H1 (cell line): ENCODE measurements around the gene RARRES1. TPM values are rescaled to one million over a fixed set of nuclear protein-coding genes. Genes with fewer than 3 reads are reported as not detected.

Source experiments
- CTCF ChIA-PET: fragments of 300-600 bp; sonication (Branson Sonifier 250); formaldehyde crosslinking; loops from one replicate; lab custom pipeline; 2021; ENCODE audit not compliant: partially characterized antibody; lab: Charles Lee
- POLR2A ChIA-PET: fragments of 300-600 bp; sonication (Branson Sonifier 250); formaldehyde crosslinking; loops from one replicate; lab custom pipeline; 2021; ENCODE audit warnings: inconsistent platforms; ENCODE audit not compliant: partially characterized antibody; lab: Charles Lee
- DNase-seq, 2 experiments: peaks; one replicate each; pipeline versions ENCODE4 v3.0.0 to v3.0.0-alpha.2; 2010 to 2022; ENCODE audit warnings: low spot score in 2 of 2, low read depth in 1 of 2, mixed read lengths in 1 of 2
- FAIRE-seq: peaks from 2 replicates; lab custom pipeline; 2011; peaks lifted over from hg19 to GRCh38; lab: Jason Lieb, UNC
- H2AFZ ChIP-seq: 2 replicates; pipeline ENCODE4 v1.8.1; 2012; ENCODE audit warnings: low read length, inconsistent platforms
- H2AK5ac ChIP-seq: 2 replicates; pipeline ENCODE4 v1.6.1; 2013; ENCODE audit warnings: low read depth, low read length
- H2BK120ac ChIP-seq: replicated peaks from 2 replicates; pipeline ENCODE3; 2013; ENCODE audit warnings: low read depth, low read length, inconsistent platforms
- H2BK12ac ChIP-seq: 2 replicates; pipeline ENCODE4 v1.6.1; 2013; ENCODE audit warnings: low read depth, low read length
- H2BK15ac ChIP-seq: 2 replicates; pipeline ENCODE4 v1.6.1; 2013; ENCODE audit warnings: low read length
- H2BK20ac ChIP-seq: 2 replicates; pipeline ENCODE4 v1.6.1; 2013; ENCODE audit warnings: low read length
- H2BK5ac ChIP-seq: 2 replicates; pipeline ENCODE4 v1.6.1; 2013; ENCODE audit warnings: low read depth, low read length
- H3K14ac ChIP-seq: 2 replicates; pipeline ENCODE4 v1.6.1; 2013; ENCODE audit warnings: inconsistent platforms; ENCODE audit not compliant: insufficient read length
- H3K18ac ChIP-seq: 2 replicates; pipeline ENCODE4 v1.6.1; 2013; ENCODE audit warnings: low read length; ENCODE audit errors: extremely low read depth
- H3K23ac ChIP-seq: 2 replicates; pipeline ENCODE4 v1.6.1; 2013; ENCODE audit warnings: inconsistent platforms; ENCODE audit not compliant: insufficient read length
- H3K23me2 ChIP-seq: 2 replicates; pipeline ENCODE4 v1.6.1; 2013; ENCODE audit warnings: low read depth, low read length
- H3K27ac ChIP-seq: 2 replicates; pipeline ENCODE4 v1.6.1; 2011; ENCODE audit warnings: low read depth, low read length, inconsistent platforms
- H3K27me3 ChIP-seq, 4 experiments: replicated peaks in 1 of 4; 1 replicate in 1 of 4; 2 replicates in 3 of 4; pipeline versions ENCODE4 v1.6.1 to v1.8.1; 2011 to 2013; ENCODE audit warnings: low read length in 3 of 4, mild to moderate bottlenecking in 3 of 4, inconsistent platforms in 2 of 4, mixed read lengths in 2 of 4, moderate library complexity in 1 of 4; ENCODE audit not compliant: control insufficient read depth in 3 of 4, insufficient read depth in 3 of 4; ENCODE audit errors: extremely low read depth in 1 of 4
- H3K36me3 ChIP-seq, 4 experiments: 2 replicates each; pipeline versions ENCODE4 v1.6.1 to v1.8.1; 2011 to 2013; ENCODE audit warnings: mild to moderate bottlenecking in 4 of 4, low read length in 3 of 4, moderate library complexity in 2 of 4, control low read depth in 1 of 4, inconsistent platforms in 1 of 4; ENCODE audit not compliant: insufficient read depth in 4 of 4, control insufficient read depth in 2 of 4
- H3K4ac ChIP-seq: replicated peaks from 2 replicates; pipeline ENCODE3; 2013; ENCODE audit warnings: low read length, low read depth, mixed read lengths, inconsistent platforms; ENCODE audit not compliant: insufficient read length
- H3K4me1 ChIP-seq, 4 experiments: replicated peaks in 1 of 4; 1 replicate in 1 of 4; 2 replicates in 3 of 4; pipeline versions ENCODE4 v1.6.1 to v1.8.1; 2011 to 2013; ENCODE audit warnings: low read length in 3 of 4, inconsistent platforms in 2 of 4, mixed read lengths in 1 of 4; ENCODE audit not compliant: insufficient read depth in 4 of 4, control insufficient read depth in 3 of 4
- H3K4me2 ChIP-seq, 2 experiments: 2 replicates each; pipeline versions ENCODE4 v1.6.1 to v1.8.1; 2011 to 2013; ENCODE audit warnings: low read depth in 2 of 2, low read length in 2 of 2, control low read depth in 1 of 2, inconsistent platforms in 1 of 2, mild to moderate bottlenecking in 1 of 2; ENCODE audit not compliant: insufficient read depth in 1 of 2
- H3K4me3 ChIP-seq, 4 experiments: fragments of 200-600, 300-600 bp in 1 of 4; sonication (generic), shearing (Covaris generic), sonication (Bioruptor Twin) in 1 of 4; 2 replicates each; pipeline versions ENCODE4 v1.5.1 to v1.8.1; 2011 to 2016; ENCODE audit warnings: low read length in 4 of 4, low read depth in 3 of 4, control low read depth in 2 of 4, inconsistent platforms in 2 of 4, mild to moderate bottlenecking in 2 of 4, mixed read lengths in 1 of 4, moderate library complexity in 1 of 4; ENCODE audit not compliant: insufficient read depth in 2 of 4; ENCODE audit errors: extremely low read depth in 1 of 4
- H3K56ac ChIP-seq: replicated peaks from 2 replicates; pipeline ENCODE3; 2013; ENCODE audit warnings: low read depth, mild to moderate bottlenecking, mixed read lengths, low read length, inconsistent platforms; ENCODE audit not compliant: insufficient read length
- H3K79me1 ChIP-seq: 2 replicates; pipeline ENCODE4 v1.6.1; 2013; ENCODE audit warnings: low read depth, low read length, control low read depth
- H3K79me2 ChIP-seq, 2 experiments: 2 replicates each; pipeline versions ENCODE4 v1.6.1 to v1.8.1; 2012 to 2013; ENCODE audit warnings: low read length in 2 of 2, mild to moderate bottlenecking in 2 of 2, inconsistent platforms in 1 of 2; ENCODE audit not compliant: insufficient read depth in 2 of 2, control insufficient read depth in 1 of 2
- H3K9ac ChIP-seq, 4 experiments: replicated peaks in 1 of 4; 1 replicate in 1 of 4; 2 replicates in 3 of 4; pipeline versions ENCODE4 v1.6.1 to v1.8.1; 2011 to 2013; ENCODE audit warnings: low read depth in 3 of 4, low read length in 3 of 4, control low read depth in 2 of 4, mild to moderate bottlenecking in 2 of 4, moderate library complexity in 2 of 4, inconsistent platforms in 1 of 4; ENCODE audit errors: extremely low read depth in 1 of 4
- H3K9me3 ChIP-seq, 2 experiments: 2 replicates each; pipeline versions ENCODE4 v1.6.1 to v1.8.1; 2012 to 2013; ENCODE audit warnings: mild to moderate bottlenecking in 2 of 2, moderate library complexity in 2 of 2, control low read depth in 1 of 2, inconsistent platforms in 1 of 2, low read depth in 1 of 2, low read length in 1 of 2, mixed read lengths in 1 of 2; ENCODE audit not compliant: insufficient read depth in 2 of 2
- H4K20me1 ChIP-seq, 2 experiments: replicated peaks in 1 of 2; 2 replicates each; pipeline versions ENCODE3 to v1.8.1; 2011 to 2013; ENCODE audit warnings: inconsistent platforms in 2 of 2, low read length in 2 of 2, mild to moderate bottlenecking in 1 of 2; ENCODE audit not compliant: insufficient read depth in 2 of 2, control insufficient read depth in 1 of 2
- H4K5ac ChIP-seq: 2 replicates; pipeline ENCODE4 v1.6.1; 2013; ENCODE audit warnings: low read length, low read depth, mixed read lengths, inconsistent platforms; ENCODE audit not compliant: insufficient read length
- H4K8ac ChIP-seq: 2 replicates; pipeline ENCODE4 v1.8.0; 2013; ENCODE audit warnings: mild to moderate bottlenecking, moderate library complexity, low read length, inconsistent platforms; ENCODE audit not compliant: insufficient read depth; ENCODE audit errors: extremely low read depth
- H4K91ac ChIP-seq: replicated peaks from 2 replicates; pipeline ENCODE3; 2013; ENCODE audit warnings: low read length, mixed read lengths, inconsistent platforms; ENCODE audit not compliant: insufficient read length
- BACH1 ChIP-seq: IDR thresholded peaks from 2 replicates; pipeline ENCODE4 v1.6.1; 2012; ENCODE audit warnings: low read length, improper control_type of control experiment
- CREB1 ChIP-seq: IDR thresholded peaks from 2 replicates; pipeline ENCODE4 v1.6.1; 2012; ENCODE audit warnings: inconsistent platforms
- EP300 ChIP-seq, 2 experiments: IDR thresholded peaks; 1 replicate in 1 of 2; 2 replicates in 1 of 2; pipeline ENCODE4 v1.6.1; 2011 to 2012; ENCODE audit warnings: low read depth in 2 of 2, low read length in 2 of 2, mild to moderate bottlenecking in 2 of 2, borderline replicate concordance in 1 of 2, inconsistent platforms in 1 of 2, moderate library complexity in 1 of 2
- KDM1A ChIP-seq: fragments of 200-600, 300-600 bp; sonication (generic); IDR thresholded peaks from 2 replicates; pipeline ENCODE4 v1.7.1; 2016; ENCODE audit warnings: mild to moderate bottlenecking, low read length, borderline replicate concordance
- MAFK ChIP-seq: IDR thresholded peaks from 2 replicates; pipeline ENCODE4 v1.6.1; 2012; ENCODE audit warnings: low read depth, mild to moderate bottlenecking, improper control_type of control experiment, low read length
- POLR2A ChIP-seq, 2 experiments: IDR thresholded peaks; 1 replicate in 1 of 2; 2 replicates in 1 of 2; pipeline ENCODE4 v1.6.1; 2011; ENCODE audit warnings: low read depth in 2 of 2, low read length in 2 of 2, mild to moderate bottlenecking in 2 of 2; ENCODE audit errors: control extremely low read depth in 1 of 2
- RAD21 ChIP-seq, 2 experiments: IDR thresholded peaks in 1 of 2; conservative IDR thresholded peaks in 1 of 2; 2 replicates each; pipeline ENCODE4 v1.6.1; 2011; ENCODE audit warnings: low read depth in 2 of 2, low read length in 2 of 2, improper control_type of control experiment in 1 of 2, inconsistent platforms in 1 of 2, mild to moderate bottlenecking in 1 of 2, moderate library complexity in 1 of 2
- SIX5 ChIP-seq: IDR thresholded peaks from 2 replicates; pipeline ENCODE4 v1.6.1; 2011; ENCODE audit warnings: mild to moderate bottlenecking, low read depth, low read length
- SP2 ChIP-seq: IDR thresholded peaks from 2 replicates; pipeline ENCODE4 v1.6.1; 2012; ENCODE audit warnings: mild to moderate bottlenecking, low read length, inconsistent platforms
- SRF ChIP-seq: IDR thresholded peaks from 2 replicates; pipeline ENCODE4 v1.6.1; 2011; ENCODE audit warnings: mild to moderate bottlenecking, low read depth, low read length, moderate library complexity
- WGBS, 2 experiments: shearing (Covaris generic) in 1 of 2; methylation state at CpG; one replicate each; pipeline versions ENCODE4 v1.1.6 to v1.1.7; 2013 to 2015; ENCODE audit warnings: low lambda C conversion rate in 2 of 2, mixed read lengths in 2 of 2, inconsistent platforms in 1 of 2, low coverage in 1 of 2, missing lambda C conversion rate in 1 of 2; ENCODE audit not compliant: insufficient replicate concordance in 2 of 2, insufficient coverage in 1 of 2, insufficient read length in 1 of 2; ENCODE audit errors: extremely low coverage in 1 of 2, missing lambda C conversion rate in 1 of 2; 5-methylcytosine and 5-hydroxymethylcytosine counted together
- polyA plus RNA-seq, 7 experiments: library from polyadenylated mRNA; depleted of rRNA in 3 of 7; stranded (reverse) in 5 of 7; unstranded in 2 of 7; fragments of >200 nt in 5 of 7; fragments of 200-250 nt in 2 of 7; gene quantifications; 1 replicate in 5 of 7; 2 replicates in 1 of 7; 4 replicates in 1 of 7; pipeline versions ENCODE4 v1.2.1 to v1.2.3, GENCODE V29; 2011 to 2013; ENCODE audit warnings: missing spikeins in 2 of 7, mixed read lengths in 2 of 7
- total RNA-seq: library from RNA; stranded (reverse); fragmentation: NEBNext Ultra II Directional; extraction: Animal tissue kit (Norgen Biotek cat#: 25700); gene quantifications from 2 replicates; pipeline ENCODE4 v1.2.1, GENCODE V29; 2021

RARRES1 gene
- total and polyA plus RNA-seq, 2 of the 8 experiments (the other 6 are each of a cell fraction or from before 2014, with no cell fraction given) = 0.26 to 0.71 TPM

GRCh38 chr3:158744567-158745288 is 12.5 kb upstream of the RARRES1 start:
- no peak for FAIRE-seq
- 95% methylated on average over 4 of the region's 4 CpGs; no CpG with 5 or more reads in 1 of the 2 experiments for WGBS, 2 experiments

More at GRCh38 chr3:158744567-158745288, 12.5 kb upstream of the RARRES1 start:
- H2BK12ac ChIP-seq = no peak overlapping the region
- H4K5ac ChIP-seq = no peak overlapping the region
- H3K23me2 ChIP-seq = no peaks in the 10 kb centered on the region
- H3K27me3 ChIP-seq = no peaks in the 10 kb centered on the region
- no peak overlapping the region for H3K23ac ChIP-seq
- H2AFZ ChIP-seq = no peak overlapping the region
- no peak overlapping the region for H4K91ac ChIP-seq
- no peak overlapping the region for H3K27ac ChIP-seq
- peaks cover 0 to 2% of the 10 kb centered on the region in 2 experiments for H4K20me1 ChIP-seq
- CTCF ChIA-PET = interaction anchor here (0.7 kb wide), 2 partner anchors 11 to 1809 kb away, joined by 3 read pairs; no protein-coding TSS in a partner anchor
- no peak for DNase-seq
- H3K18ac ChIP-seq = no peak overlapping the region
- no peaks in the 10 kb centered on the region for H3K9me3 ChIP-seq
- H3K36me3 ChIP-seq = peaks cover 0 to 2% (median 0%) of the 10 kb centered on the region in 4 experiments; a peak in 2 of 8 replicates
- TF ChIP-seq BACH1 (no peak), RAD21 (IDR thresholded peaks at IDR 0.05 in 1 of 2, conservative IDR thresholded peaks at IDR 0.05 in 1 of 2; ENCODE audit: low read depth in 2 of 2, low read length in 2 of 2) (no peak), SRF (no peak), MAFK (no peak), KDM1A (no peak), CREB1 (no peak), POLR2A (IDR thresholded peaks at IDR 0.05; ENCODE audit: control extremely low read depth in 1 of 2, low read depth in 2 of 2, low read length in 2 of 2) (no peak), EP300 (IDR thresholded peaks at IDR 0.05; ENCODE audit: borderline replicate concordance in 1 of 2, low read depth in 2 of 2, low read length in 2 of 2) (no peak), SIX5 (no peak), SP2 (no peak)
- TF ChIP-seq, all 59 proteins: peak for 0
- Histone ChIP-seq H3K4me1 (no peaks in the 10 kb centered on the region), H2BK120ac (no peak overlapping the region), H3K56ac (no peak overlapping the region), H3K14ac (no peak overlapping the region), H2BK20ac (no peak overlapping the region), H3K4ac (no peak overlapping the region), H3K79me2 (no peaks in the 10 kb centered on the region), H2BK15ac (no peak overlapping the region), H4K8ac (no peak overlapping the region), H3K79me1 (no peaks in the 10 kb centered on the region), H3K4me2 (no peak overlapping the region), H2AK5ac (no peak overlapping the region), H3K9ac (no peak overlapping the region), H2BK5ac (no peak overlapping the region), H3K4me3 (no peak overlapping the region)
- POLR2A ChIA-PET = interaction anchor here (0.9 kb wide), 1 partner anchor 17 kb away, joined by 3 read pairs; no protein-coding TSS in a partner anchor
